ENCODE measurements around the gene MED17. TPM values are rescaled to one million over a fixed set of nuclear protein-coding genes. Genes with fewer than 3 reads are reported as not detected.

Gene MED17
- total and polyA plus RNA-seq, 2 of the 13 experiments (the other 11 are each of a cell fraction or from before 2014, with no cell fraction given): 23.1 to 37.0 TPM

DNA sequence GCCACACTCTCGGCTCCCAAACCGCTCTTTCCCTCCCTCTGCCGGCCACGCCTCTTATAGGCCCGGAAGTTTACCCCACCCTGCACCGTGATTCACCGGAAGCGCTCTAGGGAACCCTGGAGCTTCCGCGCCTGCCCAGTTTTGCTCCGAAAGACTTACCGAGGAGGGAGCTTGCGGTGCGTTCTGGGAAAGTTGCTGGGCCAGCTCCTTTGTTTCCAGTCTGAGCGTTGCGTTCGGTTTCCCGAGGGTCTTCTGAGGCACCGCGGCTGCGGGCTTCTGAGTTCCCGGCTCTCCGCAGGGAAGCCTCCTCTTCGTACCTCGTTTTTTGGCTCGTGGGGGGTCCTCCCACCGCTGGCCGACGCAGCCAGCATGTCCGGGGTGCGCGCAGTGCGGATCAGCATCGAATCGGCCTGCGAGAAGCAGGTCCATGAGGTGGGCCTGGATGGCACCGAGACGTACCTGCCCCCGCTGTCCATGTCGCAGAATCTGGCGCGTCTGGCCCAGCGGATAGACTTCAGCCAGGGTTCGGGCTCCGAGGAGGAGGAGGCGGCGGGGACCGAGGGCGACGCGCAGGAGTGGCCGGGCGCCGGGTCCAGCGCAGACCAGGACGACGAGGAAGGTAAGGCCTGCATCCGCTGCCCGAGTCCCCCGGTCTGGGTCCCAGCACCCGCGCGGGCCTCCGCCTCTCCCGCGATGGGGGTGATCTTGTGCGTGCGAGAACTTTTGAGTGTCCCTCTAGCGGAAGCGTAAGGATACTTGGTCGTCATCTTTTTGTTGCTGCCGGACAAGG, at the start of gene MED17 (continued):
- TF ChIP-seq, protein P1, sequence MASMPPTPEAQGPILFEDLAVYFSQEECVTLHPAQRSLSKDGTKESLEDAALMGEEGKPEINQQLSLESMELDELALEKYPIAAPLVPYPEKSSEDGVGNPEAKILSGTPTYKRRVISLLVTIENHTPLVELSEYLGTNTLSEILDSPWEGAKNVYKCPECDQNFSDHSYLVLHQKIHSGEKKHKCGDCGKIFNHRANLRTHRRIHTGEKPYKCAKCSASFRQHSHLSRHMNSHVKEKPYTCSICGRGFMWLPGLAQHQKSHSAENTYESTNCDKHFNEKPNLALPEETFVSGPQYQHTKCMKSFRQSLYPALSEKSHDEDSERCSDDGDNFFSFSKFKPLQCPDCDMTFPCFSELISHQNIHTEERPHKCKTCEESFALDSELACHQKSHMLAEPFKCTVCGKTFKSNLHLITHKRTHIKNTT (CRISPR knock-in tag; IDR thresholded peaks at IDR 0.05): no peak
- TF ChIP-seq ZNF589 (CRISPR knock-in tag; conservative IDR thresholded peaks at IDR 0.05) (no peak), ZNF17 (CRISPR knock-in tag; IDR thresholded peaks at IDR 0.05) (no peak), SMAD3 (CRISPR knock-in tag; IDR thresholded peaks at IDR 0.05) (no peak; the same call in 1 of the 2 replicates), NCOA5 (CRISPR knock-in tag; IDR thresholded peaks at IDR 0.05) (no peak), ZNF670 (CRISPR knock-in tag; IDR thresholded peaks at IDR 0.05; ENCODE audit: borderline replicate concordance) (peak; percentile 83; the same call in 1 of the 2 replicates), TARDBP (CRISPR knock-in tag; IDR thresholded peaks at IDR 0.05) (peak; percentile 58; the same call in 1 of the 2 replicates), ZNF253 (CRISPR knock-in tag; IDR thresholded peaks at IDR 0.05; ENCODE audit: borderline replicate concordance) (no peak), PAX8 (CRISPR knock-in tag; IDR thresholded peaks at IDR 0.05; ENCODE audit: borderline replicate concordance) (0 out of 2 replicates have a peak, but pooled peaks have one; percentile 71), ZBTB1 (CRISPR knock-in tag; IDR thresholded peaks at IDR 0.05; ENCODE audit: borderline replicate concordance) (no peak), ADNP (CRISPR knock-in tag; IDR thresholded peaks at IDR 0.05) (no peak), ZNF329 (CRISPR knock-in tag; IDR thresholded peaks at IDR 0.05; ENCODE audit: low read depth) (0 out of 2 replicates have a peak, but pooled peaks have one; percentile 26), REPIN1 (CRISPR knock-in tag; IDR thresholded peaks at IDR 0.05; ENCODE audit: borderline replicate concordance, low read depth) (0 out of 2 replicates have a peak, but pooled peaks have one; percentile 19), NONO (IDR thresholded peaks at IDR 0.05) (no peak), NONO (CRISPR knock-in tag; conservative IDR thresholded peaks at IDR 0.05) (peak; percentile 83), YY1 (IDR thresholded peaks at IDR 0.05; ENCODE audit: insufficient read depth, insufficient replicate concordance, low read depth, low read length) (no peak), TGIF2 (CRISPR knock-in tag; IDR thresholded peaks at IDR 0.05) (no peak; the same call in 1 of the 2 replicates), RFXANK (CRISPR knock-in tag; IDR thresholded peaks at IDR 0.05) (no peak), MED8 (CRISPR knock-in tag; IDR thresholded peaks at IDR 0.05; ENCODE audit: insufficient replicate concordance) (no peak)
- TF ChIP-seq, protein P2, sequence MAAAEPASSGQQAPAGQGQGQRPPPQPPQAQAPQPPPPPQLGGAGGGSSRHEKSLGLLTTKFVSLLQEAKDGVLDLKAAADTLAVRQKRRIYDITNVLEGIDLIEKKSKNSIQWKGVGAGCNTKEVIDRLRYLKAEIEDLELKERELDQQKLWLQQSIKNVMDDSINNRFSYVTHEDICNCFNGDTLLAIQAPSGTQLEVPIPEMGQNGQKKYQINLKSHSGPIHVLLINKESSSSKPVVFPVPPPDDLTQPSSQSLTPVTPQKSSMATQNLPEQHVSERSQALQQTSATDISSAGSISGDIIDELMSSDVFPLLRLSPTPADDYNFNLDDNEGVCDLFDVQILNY (CRISPR knock-in tag; conservative IDR thresholded peaks at IDR 0.05): no peak
- TF ChIP-seq, protein P3, sequence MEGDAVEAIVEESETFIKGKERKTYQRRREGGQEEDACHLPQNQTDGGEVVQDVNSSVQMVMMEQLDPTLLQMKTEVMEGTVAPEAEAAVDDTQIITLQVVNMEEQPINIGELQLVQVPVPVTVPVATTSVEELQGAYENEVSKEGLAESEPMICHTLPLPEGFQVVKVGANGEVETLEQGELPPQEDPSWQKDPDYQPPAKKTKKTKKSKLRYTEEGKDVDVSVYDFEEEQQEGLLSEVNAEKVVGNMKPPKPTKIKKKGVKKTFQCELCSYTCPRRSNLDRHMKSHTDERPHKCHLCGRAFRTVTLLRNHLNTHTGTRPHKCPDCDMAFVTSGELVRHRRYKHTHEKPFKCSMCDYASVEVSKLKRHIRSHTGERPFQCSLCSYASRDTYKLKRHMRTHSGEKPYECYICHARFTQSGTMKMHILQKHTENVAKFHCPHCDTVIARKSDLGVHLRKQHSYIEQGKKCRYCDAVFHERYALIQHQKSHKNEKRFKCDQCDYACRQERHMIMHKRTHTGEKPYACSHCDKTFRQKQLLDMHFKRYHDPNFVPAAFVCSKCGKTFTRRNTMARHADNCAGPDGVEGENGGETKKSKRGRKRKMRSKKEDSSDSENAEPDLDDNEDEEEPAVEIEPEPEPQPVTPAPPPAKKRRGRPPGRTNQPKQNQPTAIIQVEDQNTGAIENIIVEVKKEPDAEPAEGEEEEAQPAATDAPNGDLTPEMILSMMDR (CRISPR knock-in tag; IDR thresholded peaks at IDR 0.05): peak; percentile 59
- TF ChIP-seq, protein P4, sequence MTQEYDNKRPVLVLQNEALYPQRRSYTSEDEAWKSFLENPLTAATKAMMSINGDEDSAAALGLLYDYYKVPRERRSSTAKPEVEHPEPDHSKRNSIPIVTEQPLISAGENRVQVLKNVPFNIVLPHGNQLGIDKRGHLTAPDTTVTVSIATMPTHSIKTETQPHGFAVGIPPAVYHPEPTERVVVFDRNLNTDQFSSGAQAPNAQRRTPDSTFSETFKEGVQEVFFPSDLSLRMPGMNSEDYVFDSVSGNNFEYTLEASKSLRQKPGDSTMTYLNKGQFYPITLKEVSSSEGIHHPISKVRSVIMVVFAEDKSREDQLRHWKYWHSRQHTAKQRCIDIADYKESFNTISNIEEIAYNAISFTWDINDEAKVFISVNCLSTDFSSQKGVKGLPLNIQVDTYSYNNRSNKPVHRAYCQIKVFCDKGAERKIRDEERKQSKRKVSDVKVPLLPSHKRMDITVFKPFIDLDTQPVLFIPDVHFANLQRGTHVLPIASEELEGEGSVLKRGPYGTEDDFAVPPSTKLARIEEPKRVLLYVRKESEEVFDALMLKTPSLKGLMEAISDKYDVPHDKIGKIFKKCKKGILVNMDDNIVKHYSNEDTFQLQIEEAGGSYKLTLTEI (CRISPR knock-in tag; conservative IDR thresholded peaks at IDR 0.05): no peak
- TF ChIP-seq, protein P5, sequence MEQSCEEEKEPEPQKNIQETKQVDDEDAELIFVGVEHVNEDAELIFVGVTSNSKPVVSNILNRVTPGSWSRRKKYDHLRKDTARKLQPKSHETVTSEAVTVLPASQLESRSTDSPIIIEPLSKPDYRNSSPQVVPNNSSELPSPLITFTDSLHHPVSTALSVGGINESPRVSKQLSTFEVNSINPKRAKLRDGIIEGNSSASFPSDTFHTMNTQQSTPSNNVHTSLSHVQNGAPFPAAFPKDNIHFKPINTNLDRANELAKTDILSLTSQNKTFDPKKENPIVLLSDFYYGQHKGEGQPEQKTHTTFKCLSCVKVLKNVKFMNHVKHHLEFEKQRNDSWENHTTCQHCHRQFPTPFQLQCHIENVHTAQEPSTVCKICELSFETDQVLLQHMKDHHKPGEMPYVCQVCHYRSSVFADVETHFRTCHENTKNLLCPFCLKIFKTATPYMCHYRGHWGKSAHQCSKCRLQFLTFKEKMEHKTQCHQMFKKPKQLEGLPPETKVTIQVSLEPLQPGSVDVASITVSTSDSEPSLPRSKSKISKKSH (CRISPR knock-in tag; IDR thresholded peaks at IDR 0.05; ENCODE audit: borderline replicate concordance): peak; percentile 66; the same call in 1 of the 2 replicates

Measured in HepG2 (cell line).